ENCODE results near the gene MYO1D. TPM values are rescaled to one million over a fixed set of nuclear protein-coding genes. Genes with fewer than 3 reads are reported as not detected.

MYO1D gene
- total RNA-seq, 1 experiment from 2014 or later: 29.9 TPM

DNA sequence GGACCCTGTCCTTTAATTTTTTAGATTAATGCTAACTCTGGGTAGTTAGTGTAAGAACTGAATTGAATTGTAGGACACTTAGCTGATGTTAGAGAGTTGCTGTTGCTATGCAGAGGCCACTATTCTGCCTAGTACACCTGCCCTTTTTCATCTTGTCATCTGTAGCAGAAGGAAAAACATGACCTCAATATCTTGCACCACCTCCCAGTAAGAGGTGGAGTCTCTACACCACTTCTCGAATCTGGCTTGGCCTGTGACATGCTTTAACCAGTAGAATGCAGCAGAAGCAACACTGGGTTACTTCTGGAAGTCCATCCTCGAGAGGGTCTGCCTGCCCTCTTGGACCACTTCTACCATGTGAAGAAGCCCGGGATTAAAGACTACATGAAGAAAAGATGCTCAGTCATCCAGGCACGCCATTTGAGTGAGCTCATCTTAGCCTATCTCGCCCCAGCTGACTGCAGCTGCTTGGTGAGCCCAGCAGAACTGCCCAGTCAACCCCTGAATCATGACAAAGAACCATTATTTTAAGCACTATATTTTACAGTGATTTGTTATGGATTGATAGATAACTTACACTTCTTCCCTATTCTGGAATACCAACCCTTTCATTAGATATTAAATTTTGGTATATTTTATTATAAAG is 153.5 kb downstream of the MYO1D start (continued):
- TF ChIP-seq AR (CRISPR knock-in tag; IDR thresholded peaks at IDR 0.05) (no peak), FOXP4 (CRISPR knock-in tag; IDR thresholded peaks at IDR 0.05) (no peak), PREB (CRISPR knock-in tag; IDR thresholded peaks at IDR 0.05; ENCODE audit: borderline replicate concordance) (no peak), MXD4 (CRISPR knock-in tag; IDR thresholded peaks at IDR 0.05; ENCODE audit: borderline replicate concordance) (no peak), IRF2 (CRISPR knock-in tag; IDR thresholded peaks at IDR 0.05; ENCODE audit: borderline replicate concordance, low read depth) (no peak), JAZF1 (CRISPR knock-in tag; IDR thresholded peaks at IDR 0.05) (no peak)

GRCh38 chr17:32722733-32723132 is 154.2 kb downstream of the MYO1D start:
- no peak for ATAC-seq
- Mint-ChIP-seq H3K9me3 (peaks cover 13% of the 10 kb centered on the region), H3K36me3 (peaks cover 18% of the 10 kb centered on the region), H3K4me1 (no peaks in the 10 kb centered on the region), H3K4me3 (no peak overlapping the region), H3K27ac (no peak overlapping the region), H3K27me3 (ENCODE audit: low read depth) (no peaks in the 10 kb centered on the region)
- CTCF ChIA-PET: interaction anchor here (2.6 kb wide), 1 partner anchor 63 kb away, joined by 7 read pairs; no protein-coding TSS in a partner anchor
- POLR2A ChIA-PET: no interaction called here
- no peak for DNase-seq (ENCODE audit: low spot score)
- TF ChIP-seq IRF2 (CRISPR knock-in tag; IDR thresholded peaks at IDR 0.05; ENCODE audit: borderline replicate concordance, low read depth): no peak
- TF ChIP-seq CBFB (CRISPR knock-in tag; IDR thresholded peaks at IDR 0.05; ENCODE audit: low read depth): no peak
- TF ChIP-seq, protein P1, sequence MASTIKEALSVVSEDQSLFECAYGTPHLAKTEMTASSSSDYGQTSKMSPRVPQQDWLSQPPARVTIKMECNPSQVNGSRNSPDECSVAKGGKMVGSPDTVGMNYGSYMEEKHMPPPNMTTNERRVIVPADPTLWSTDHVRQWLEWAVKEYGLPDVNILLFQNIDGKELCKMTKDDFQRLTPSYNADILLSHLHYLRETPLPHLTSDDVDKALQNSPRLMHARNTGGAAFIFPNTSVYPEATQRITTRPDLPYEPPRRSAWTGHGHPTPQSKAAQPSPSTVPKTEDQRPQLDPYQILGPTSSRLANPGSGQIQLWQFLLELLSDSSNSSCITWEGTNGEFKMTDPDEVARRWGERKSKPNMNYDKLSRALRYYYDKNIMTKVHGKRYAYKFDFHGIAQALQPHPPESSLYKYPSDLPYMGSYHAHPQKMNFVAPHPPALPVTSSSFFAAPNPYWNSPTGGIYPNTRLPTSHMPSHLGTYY (CRISPR knock-in tag; IDR thresholded peaks at IDR 0.05): no peak
- TF ChIP-seq TP53 (CRISPR knock-in tag; IDR thresholded peaks at IDR 0.05): no peak
- no peak for TF ChIP-seq NFATC4 (CRISPR knock-in tag; IDR thresholded peaks at IDR 0.05)
- no peak for TF ChIP-seq ZNF138 (CRISPR knock-in tag; conservative IDR thresholded peaks at IDR 0.05)
- TF ChIP-seq, protein P2, sequence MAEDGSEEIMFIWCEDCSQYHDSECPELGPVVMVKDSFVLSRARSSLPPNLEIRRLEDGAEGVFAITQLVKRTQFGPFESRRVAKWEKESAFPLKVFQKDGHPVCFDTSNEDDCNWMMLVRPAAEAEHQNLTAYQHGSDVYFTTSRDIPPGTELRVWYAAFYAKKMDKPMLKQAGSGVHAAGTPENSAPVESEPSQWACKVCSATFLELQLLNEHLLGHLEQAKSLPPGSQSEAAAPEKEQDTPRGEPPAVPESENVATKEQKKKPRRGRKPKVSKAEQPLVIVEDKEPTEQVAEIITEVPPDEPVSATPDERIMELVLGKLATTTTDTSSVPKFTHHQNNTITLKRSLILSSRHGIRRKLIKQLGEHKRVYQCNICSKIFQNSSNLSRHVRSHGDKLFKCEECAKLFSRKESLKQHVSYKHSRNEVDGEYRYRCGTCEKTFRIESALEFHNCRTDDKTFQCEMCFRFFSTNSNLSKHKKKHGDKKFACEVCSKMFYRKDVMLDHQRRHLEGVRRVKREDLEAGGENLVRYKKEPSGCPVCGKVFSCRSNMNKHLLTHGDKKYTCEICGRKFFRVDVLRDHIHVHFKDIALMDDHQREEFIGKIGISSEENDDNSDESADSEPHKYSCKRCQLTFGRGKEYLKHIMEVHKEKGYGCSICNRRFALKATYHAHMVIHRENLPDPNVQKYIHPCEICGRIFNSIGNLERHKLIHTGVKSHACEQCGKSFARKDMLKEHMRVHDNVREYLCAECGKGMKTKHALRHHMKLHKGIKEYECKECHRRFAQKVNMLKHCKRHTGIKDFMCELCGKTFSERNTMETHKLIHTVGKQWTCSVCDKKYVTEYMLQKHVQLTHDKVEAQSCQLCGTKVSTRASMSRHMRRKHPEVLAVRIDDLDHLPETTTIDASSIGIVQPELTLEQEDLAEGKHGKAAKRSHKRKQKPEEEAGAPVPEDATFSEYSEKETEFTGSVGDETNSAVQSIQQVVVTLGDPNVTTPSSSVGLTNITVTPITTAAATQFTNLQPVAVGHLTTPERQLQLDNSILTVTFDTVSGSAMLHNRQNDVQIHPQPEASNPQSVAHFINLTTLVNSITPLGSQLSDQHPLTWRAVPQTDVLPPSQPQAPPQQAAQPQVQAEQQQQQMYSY (CRISPR knock-in tag; IDR thresholded peaks at IDR 0.05): no peak
- TF ChIP-seq, protein P3, sequence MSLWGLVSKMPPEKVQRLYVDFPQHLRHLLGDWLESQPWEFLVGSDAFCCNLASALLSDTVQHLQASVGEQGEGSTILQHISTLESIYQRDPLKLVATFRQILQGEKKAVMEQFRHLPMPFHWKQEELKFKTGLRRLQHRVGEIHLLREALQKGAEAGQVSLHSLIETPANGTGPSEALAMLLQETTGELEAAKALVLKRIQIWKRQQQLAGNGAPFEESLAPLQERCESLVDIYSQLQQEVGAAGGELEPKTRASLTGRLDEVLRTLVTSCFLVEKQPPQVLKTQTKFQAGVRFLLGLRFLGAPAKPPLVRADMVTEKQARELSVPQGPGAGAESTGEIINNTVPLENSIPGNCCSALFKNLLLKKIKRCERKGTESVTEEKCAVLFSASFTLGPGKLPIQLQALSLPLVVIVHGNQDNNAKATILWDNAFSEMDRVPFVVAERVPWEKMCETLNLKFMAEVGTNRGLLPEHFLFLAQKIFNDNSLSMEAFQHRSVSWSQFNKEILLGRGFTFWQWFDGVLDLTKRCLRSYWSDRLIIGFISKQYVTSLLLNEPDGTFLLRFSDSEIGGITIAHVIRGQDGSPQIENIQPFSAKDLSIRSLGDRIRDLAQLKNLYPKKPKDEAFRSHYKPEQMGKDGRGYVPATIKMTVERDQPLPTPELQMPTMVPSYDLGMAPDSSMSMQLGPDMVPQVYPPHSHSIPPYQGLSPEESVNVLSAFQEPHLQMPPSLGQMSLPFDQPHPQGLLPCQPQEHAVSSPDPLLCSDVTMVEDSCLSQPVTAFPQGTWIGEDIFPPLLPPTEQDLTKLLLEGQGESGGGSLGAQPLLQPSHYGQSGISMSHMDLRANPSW (CRISPR knock-in tag; conservative IDR thresholded peaks at IDR 0.05; ENCODE audit: low read depth): no peak
- no peak for TF ChIP-seq ZNF512 (CRISPR knock-in tag; IDR thresholded peaks at IDR 0.05; ENCODE audit: borderline replicate concordance)
- TF ChIP-seq SMAD3 (CRISPR knock-in tag; IDR thresholded peaks at IDR 0.05; ENCODE audit: borderline replicate concordance): no peak
- no peak for TF ChIP-seq FOXP4 (CRISPR knock-in tag; IDR thresholded peaks at IDR 0.05)
- TF ChIP-seq SP1 (CRISPR knock-in tag; conservative IDR thresholded peaks at IDR 0.05): no peak
- TF ChIP-seq TEAD1 (CRISPR knock-in tag; IDR thresholded peaks at IDR 0.05): no peak
